IMR-90 (cell line): ENCODE measurements around the gene LRP3. TPM values are rescaled to one million over a fixed set of nuclear protein-coding genes. Genes with fewer than 3 reads are reported as not detected.

ENCODE experiments used
- ATAC-seq: fragments of 200-7000 bp; cut with Tn5 transposase; 2 replicates; pipeline ENCODE4 v1.9.1; 2020; ENCODE audit warnings: low read depth, mild to moderate bottlenecking, moderate library complexity
- BruUV-seq: library from RNA; stranded (reverse); fragments of 400-500 nt; replicated peaks from 2 replicates; lab custom pipeline; 2021; lab: Mats Ljungman, UMichigan
- CTCF ChIA-PET: fragments of 300-600 bp; formaldehyde crosslinking; extraction: SDS; loops from one replicate; lab custom pipeline; 2021; ENCODE audit warnings: antibody characterized with exemption; lab: Yijun Ruan, JAX
- POLR2A ChIA-PET: fragments of 300-600 bp; sonication (Branson Sonifier 250); formaldehyde crosslinking; loops from one replicate; lab custom pipeline; 2022; ENCODE audit warnings: antibody characterized with exemption; ENCODE audit not compliant: unreplicated experiment; lab: Charles Lee
- DNase-seq: peaks from one replicate; pipeline ENCODE4 v3.0.0; 2013
- H2AFZ ChIP-seq: replicated peaks from 2 replicates; pipeline ENCODE3; 2013; ENCODE audit warnings: low read length, mild to moderate bottlenecking; ENCODE audit not compliant: poor library complexity
- H2AK5ac ChIP-seq: 2 replicates; pipeline ENCODE4 v1.6.1; 2013; ENCODE audit warnings: low read depth, low read length, inconsistent platforms
- H2AK9ac ChIP-seq: replicated peaks from 2 replicates; pipeline ENCODE3; 2013; ENCODE audit warnings: mild to moderate bottlenecking, low read depth, low read length, moderate library complexity; ENCODE audit not compliant: poor library complexity
- H2BK120ac ChIP-seq: 2 replicates; pipeline ENCODE4 v1.6.1; 2013; ENCODE audit warnings: low read depth, low read length, inconsistent platforms
- H2BK15ac ChIP-seq: 3 replicates; pipeline ENCODE4 v1.6.1; 2013; ENCODE audit warnings: low read depth, low read length, inconsistent platforms
- H2BK20ac ChIP-seq: 2 replicates; pipeline ENCODE4 v1.6.1; 2013; ENCODE audit warnings: low read depth, mild to moderate bottlenecking, inconsistent platforms, low read length, moderate library complexity
- H2BK5ac ChIP-seq: 2 replicates; pipeline ENCODE4 v1.6.1; 2013; ENCODE audit warnings: mild to moderate bottlenecking, low read depth, low read length, inconsistent platforms; ENCODE audit not compliant: poor library complexity, severe bottlenecking
- H3K14ac ChIP-seq: replicated peaks from 2 replicates; pipeline ENCODE4 v1.6.1; 2013; ENCODE audit warnings: low read depth, low read length, inconsistent platforms
- H3K18ac ChIP-seq: 2 replicates; pipeline ENCODE4 v1.6.1; 2013; ENCODE audit warnings: low read depth, low read length, control low read depth
- H3K23ac ChIP-seq: 2 replicates; pipeline ENCODE4 v1.6.1; 2013; ENCODE audit warnings: low read depth, low read length, inconsistent platforms
- H3K27ac ChIP-seq: 2 replicates; pipeline ENCODE4 v1.5.1; 2013; ENCODE audit warnings: mild to moderate bottlenecking, control low read depth, low read length; ENCODE audit not compliant: insufficient read depth
- H3K27me3 ChIP-seq: 2 replicates; pipeline ENCODE4 v1.6.1; 2013; ENCODE audit warnings: low read length; ENCODE audit not compliant: control insufficient read depth, insufficient read depth
- H3K36me3 ChIP-seq: 2 replicates; pipeline ENCODE4 v1.6.1; 2013; ENCODE audit warnings: low read length, mixed read lengths; ENCODE audit not compliant: control insufficient read depth, insufficient read depth
- H3K4ac ChIP-seq: 2 replicates; pipeline ENCODE4 v1.6.1; 2013; ENCODE audit warnings: low read depth, low read length, inconsistent platforms
- H3K4me1 ChIP-seq: 2 replicates; pipeline ENCODE4 v1.6.1; 2013; ENCODE audit warnings: low read length, mixed read lengths; ENCODE audit not compliant: control insufficient read depth, insufficient read depth
- H3K4me2 ChIP-seq: 2 replicates; pipeline ENCODE4 v1.6.1; 2013; ENCODE audit warnings: low read depth, mild to moderate bottlenecking, control low read depth, low read length, moderate library complexity
- H3K4me3 ChIP-seq: 2 replicates; pipeline ENCODE4 v1.5.1; 2013; ENCODE audit warnings: low read depth, mild to moderate bottlenecking, control low read depth, low read length, moderate library complexity; ENCODE audit not compliant: insufficient read depth
- H3K56ac ChIP-seq: 2 replicates; pipeline ENCODE4 v1.6.1; 2013; ENCODE audit warnings: low read length, inconsistent platforms; ENCODE audit not compliant: insufficient read depth; ENCODE audit errors: extremely low read depth
- H3K79me1 ChIP-seq, 2 experiments: 2 replicates each; pipeline ENCODE4 v1.6.1; 2013; ENCODE audit warnings: low read length in 2 of 2, inconsistent platforms in 1 of 2, low read depth in 1 of 2
- H3K9ac ChIP-seq: 2 replicates; pipeline ENCODE4 v1.6.1; 2013; ENCODE audit warnings: low read depth, low read length, control low read depth
- H3K9me1 ChIP-seq: 2 replicates; pipeline ENCODE4 v1.6.1; 2013; ENCODE audit warnings: low read length, inconsistent platforms; ENCODE audit not compliant: insufficient read depth
- H3K9me3 ChIP-seq: 2 replicates; pipeline ENCODE4 v1.6.1; 2013; ENCODE audit warnings: low read length; ENCODE audit not compliant: control insufficient read depth, insufficient read depth
- H4K20me1 ChIP-seq: 2 replicates; pipeline ENCODE4 v1.6.1; 2013; ENCODE audit warnings: low read length, inconsistent platforms; ENCODE audit not compliant: insufficient read depth
- H4K5ac ChIP-seq: 2 replicates; pipeline ENCODE4 v1.6.1; 2013; ENCODE audit warnings: mild to moderate bottlenecking, low read depth, low read length, control low read depth
- H4K8ac ChIP-seq, 2 experiments: 2 replicates each; pipeline ENCODE4 v1.6.1; 2013; ENCODE audit warnings: low read depth in 2 of 2, low read length in 2 of 2, control low read depth in 1 of 2, inconsistent platforms in 1 of 2
- H4K91ac ChIP-seq: 2 replicates; pipeline ENCODE4 v1.6.1; 2013; ENCODE audit warnings: low read depth, low read length, inconsistent platforms; ENCODE audit not compliant: insufficient read depth
- BHLHE40 ChIP-seq: fragments of 150-350 bp; IDR thresholded peaks from 2 replicates; pipeline ENCODE4 v1.6.1; 2016; ENCODE audit warnings: mild to moderate bottlenecking, low read depth, low read length
- CEBPB ChIP-seq: IDR thresholded peaks from 2 replicates; pipeline ENCODE4 v1.6.1; 2012; ENCODE audit warnings: low read depth, low read length, improper control_type of control experiment
- CHD1 ChIP-seq: IDR thresholded peaks from 2 replicates; pipeline ENCODE4 v1.6.1; 2012; ENCODE audit warnings: low read depth, low read length, improper control_type of control experiment
- ELK1 ChIP-seq: fragments of 150-350 bp; IDR thresholded peaks from 2 replicates; pipeline ENCODE4 v1.6.1; 2016; ENCODE audit warnings: low read depth, mild to moderate bottlenecking, low read length, moderate library complexity, borderline replicate concordance
- FOS ChIP-seq: fragments of 150-350 bp; IDR thresholded peaks from 2 replicates; pipeline ENCODE4 v1.6.1; 2016; ENCODE audit warnings: low read depth, low read length
- MAZ ChIP-seq: IDR thresholded peaks from 2 replicates; pipeline ENCODE4 v1.6.1; 2012; ENCODE audit warnings: low read depth, mild to moderate bottlenecking, low read length, improper control_type of control experiment, moderate library complexity, borderline replicate concordance
- MXI1 ChIP-seq: IDR thresholded peaks from 2 replicates; pipeline ENCODE4 v1.6.1; 2012; ENCODE audit warnings: low read depth, mild to moderate bottlenecking, low read length, moderate library complexity, borderline replicate concordance
- NFE2L2 ChIP-seq: fragments of 150-350 bp; IDR thresholded peaks from 2 replicates; pipeline ENCODE4 v1.6.1; 2016; ENCODE audit warnings: low read depth, mild to moderate bottlenecking, low read length
- POLR2A ChIP-seq: IDR thresholded peaks from 2 replicates; pipeline ENCODE4 v1.6.1; 2012; ENCODE audit warnings: mild to moderate bottlenecking, low read depth, low read length
- RAD21 ChIP-seq: IDR thresholded peaks from 2 replicates; pipeline ENCODE4 v1.6.1; 2012; ENCODE audit warnings: low read length, improper control_type of control experiment
- RCOR1 ChIP-seq: IDR thresholded peaks from 2 replicates; pipeline ENCODE4 v1.6.1; 2012; ENCODE audit warnings: mild to moderate bottlenecking, low read length, improper control_type of control experiment; ENCODE audit not compliant: insufficient replicate concordance
- RFX5 ChIP-seq: IDR thresholded peaks from 2 replicates; pipeline ENCODE4 v1.8.0; 2012; ENCODE audit warnings: low read depth, mild to moderate bottlenecking, low read length, moderate library complexity
- SMC3 ChIP-seq: fragments of 150-350 bp; IDR thresholded peaks from 2 replicates; pipeline ENCODE4 v1.6.1; 2016; ENCODE audit warnings: low read depth, mild to moderate bottlenecking, antibody characterized with exemption, low read length, moderate library complexity
- WGBS, 2 experiments: methylation state at CpG; one replicate each; pipeline versions ENCODE4 v1.1.5 to v1.1.7; 2013; ENCODE audit warnings: missing lambda C conversion rate in 2 of 2; ENCODE audit not compliant: insufficient read length in 1 of 2; ENCODE audit errors: extremely low coverage in 2 of 2; 5-methylcytosine and 5-hydroxymethylcytosine counted together
- dilution Hi-C: fragments of 300-500 bp; cut with HindIII; formaldehyde crosslinking; loops from one replicate; pipeline ENCODE4 v1.14.3; 2018; ENCODE audit warnings: low sequenced_read_pairs; ENCODE audit not compliant: unreplicated experiment
- in situ Hi-C: fragments of 300-500 bp; cut with MboI; formaldehyde crosslinking; loops from 3 replicates; pipeline ENCODE4 v1.14.3; 2019; ENCODE audit warnings: low sequenced_read_pairs, inconsistent platforms, mixed read lengths
- intact Hi-C: fragments of 100-400 bp; cut with micrococcal nuclease; formaldehyde crosslinking; loops from 2 replicates; pipeline ENCODE4 v1.10.0; 2022
- polyA plus RNA-seq, 3 experiments: library from polyadenylated mRNA; depleted of rRNA; stranded (reverse); fragments of >200 nt; gene quantifications; 2 replicates each; pipeline ENCODE4 v1.2.3, GENCODE V29; 2012; ENCODE audit warnings: low replicate concordance in 1 of 3
- total RNA-seq: library from RNA; depleted of rRNA; stranded (reverse); fragments of >200 nt; gene quantifications from 2 replicates; pipeline ENCODE4 v1.2.3, GENCODE V29; 2012
- TF ChIP-seq, protein P1 (sequence below): conservative IDR thresholded peaks from 2 replicates; pipeline ENCODE4 v1.5.1; 2012; ENCODE audit warnings: mild to moderate bottlenecking, low read depth, low read length, improper control_type of control experiment
- TF ChIP-seq, protein P2 (sequence below): fragments of 150-350 bp; IDR thresholded peaks from 2 replicates; pipeline ENCODE4 v1.6.1; 2017; ENCODE audit warnings: mild to moderate bottlenecking, antibody characterized with exemption, low read length, low read depth

The LRP3 gene
- total and polyA plus RNA-seq, 2 of the 4 experiments (the other 2 are of a cell fraction) = 8.4 to 20.2 TPM

DNA sequence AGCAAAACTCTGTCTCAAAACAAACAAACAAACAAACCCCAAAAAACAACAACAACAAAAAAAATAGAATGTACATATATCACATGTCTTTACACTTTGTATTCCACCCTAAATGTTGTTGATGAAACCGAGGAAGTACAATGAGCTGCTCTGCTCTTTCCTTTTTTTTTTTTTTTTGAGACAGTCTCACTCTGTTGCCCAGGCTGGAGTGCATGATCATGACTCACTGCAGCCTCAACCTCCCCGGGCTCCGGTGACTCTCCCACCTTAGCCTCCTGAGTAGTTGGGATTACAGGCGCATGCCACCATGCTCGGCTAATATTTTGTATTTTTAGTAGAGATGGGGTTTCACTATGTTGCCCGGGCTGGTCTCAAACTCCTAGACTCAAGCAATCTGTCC, 30.6 kb upstream of the LRP3 start:
- ChIA-PET CTCF (interaction anchor here (1.8 kb wide), 1 partner anchor 13 kb away, joined by 7 read pairs; no protein-coding TSS in a partner anchor), POLR2A (no interaction called here)
- dilution Hi-C loops = no loop called here
- Histone ChIP-seq H3K56ac (no peak overlapping the region), H3K9me1 (no peaks in the 10 kb centered on the region), H3K4me3 (no peak overlapping the region), H3K9me3 (no peaks in the 10 kb centered on the region), H3K4me2 (no peak overlapping the region), H2BK15ac (no peak overlapping the region), H4K20me1 (no peaks in the 10 kb centered on the region), H3K4me1 (peaks cover 3% of the 10 kb centered on the region), H2BK5ac (no peak overlapping the region), H3K27ac (no peak overlapping the region), H3K9ac (no peak overlapping the region), H3K4ac (no peak overlapping the region), H3K23ac (no peak overlapping the region), H4K91ac (no peak overlapping the region), H2AK9ac (no peak overlapping the region), H4K8ac (no peak overlapping the region), H3K14ac (no peak overlapping the region), H3K79me1 (no peaks in the 10 kb centered on the region), H2AK5ac (no peak overlapping the region), H2AFZ (no peak overlapping the region), H2BK120ac (no peak overlapping the region), H3K27me3 (no peaks in the 10 kb centered on the region), H2BK20ac (no peak overlapping the region), H3K18ac (no peak overlapping the region), H3K36me3 (no peaks in the 10 kb centered on the region), H4K5ac (no peak overlapping the region)
- WGBS, 2 experiments = no CpG with 5 or more reads among the region's 6 CpGs
- in situ Hi-C loops = no loop called here
- DNase-seq = no peak
- BruUV-seq = no TSS peak
- intact Hi-C loops = no loop called here
- no peak for ATAC-seq
- no peak for TF ChIP-seq ELK1
- TF ChIP-seq RAD21 = no peak
- TF ChIP-seq MAZ = no peak
- TF ChIP-seq CEBPB = no peak
- no peak for TF ChIP-seq SMC3
- no peak for TF ChIP-seq RFX5
- no peak for TF ChIP-seq FOS
- TF ChIP-seq POLR2A = no peak
- TF ChIP-seq RCOR1 = no peak
- no peak for TF ChIP-seq BHLHE40
- TF ChIP-seq, protein P1, sequence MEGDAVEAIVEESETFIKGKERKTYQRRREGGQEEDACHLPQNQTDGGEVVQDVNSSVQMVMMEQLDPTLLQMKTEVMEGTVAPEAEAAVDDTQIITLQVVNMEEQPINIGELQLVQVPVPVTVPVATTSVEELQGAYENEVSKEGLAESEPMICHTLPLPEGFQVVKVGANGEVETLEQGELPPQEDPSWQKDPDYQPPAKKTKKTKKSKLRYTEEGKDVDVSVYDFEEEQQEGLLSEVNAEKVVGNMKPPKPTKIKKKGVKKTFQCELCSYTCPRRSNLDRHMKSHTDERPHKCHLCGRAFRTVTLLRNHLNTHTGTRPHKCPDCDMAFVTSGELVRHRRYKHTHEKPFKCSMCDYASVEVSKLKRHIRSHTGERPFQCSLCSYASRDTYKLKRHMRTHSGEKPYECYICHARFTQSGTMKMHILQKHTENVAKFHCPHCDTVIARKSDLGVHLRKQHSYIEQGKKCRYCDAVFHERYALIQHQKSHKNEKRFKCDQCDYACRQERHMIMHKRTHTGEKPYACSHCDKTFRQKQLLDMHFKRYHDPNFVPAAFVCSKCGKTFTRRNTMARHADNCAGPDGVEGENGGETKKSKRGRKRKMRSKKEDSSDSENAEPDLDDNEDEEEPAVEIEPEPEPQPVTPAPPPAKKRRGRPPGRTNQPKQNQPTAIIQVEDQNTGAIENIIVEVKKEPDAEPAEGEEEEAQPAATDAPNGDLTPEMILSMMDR = no peak
- TF ChIP-seq, protein P2, sequence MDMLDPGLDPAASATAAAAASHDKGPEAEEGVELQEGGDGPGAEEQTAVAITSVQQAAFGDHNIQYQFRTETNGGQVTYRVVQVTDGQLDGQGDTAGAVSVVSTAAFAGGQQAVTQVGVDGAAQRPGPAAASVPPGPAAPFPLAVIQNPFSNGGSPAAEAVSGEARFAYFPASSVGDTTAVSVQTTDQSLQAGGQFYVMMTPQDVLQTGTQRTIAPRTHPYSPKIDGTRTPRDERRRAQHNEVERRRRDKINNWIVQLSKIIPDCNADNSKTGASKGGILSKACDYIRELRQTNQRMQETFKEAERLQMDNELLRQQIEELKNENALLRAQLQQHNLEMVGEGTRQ = no peak
- no peak for TF ChIP-seq MXI1
- TF ChIP-seq NFE2L2 = no peak
- TF ChIP-seq CHD1 = no peak
